OCI-LY7 (cell line): Measurements from ENCODE around the gene FRMD5. TPM values are rescaled to one million over a fixed set of nuclear protein-coding genes. Genes with fewer than 3 reads are reported as not detected.

ENCODE experiments used
- BruUV-seq: library from RNA; stranded (reverse); fragments of 400-500 nt; replicated peaks from 2 replicates; lab custom pipeline; 2021; lab: Mats Ljungman, UMichigan
- CTCF ChIA-PET: fragments of 300-600 bp; sonication (Branson Sonifier 250); formaldehyde crosslinking; loops from one replicate; lab custom pipeline; 2022; ENCODE audit warnings: antibody characterized with exemption; ENCODE audit not compliant: unreplicated experiment; lab: Charles Lee
- POLR2A ChIA-PET: fragments of 300-600 bp; sonication (Branson Sonifier 250); formaldehyde crosslinking; loops from one replicate; lab custom pipeline; 2022; ENCODE audit warnings: antibody characterized with exemption; lab: Charles Lee
- DNase-seq: peaks from one replicate; pipeline ENCODE4 v3.0.0-alpha.2; 2015; ENCODE audit warnings: low spot score
- H2AFZ ChIP-seq: fragments of 200-600 bp; sonication (generic), shearing (Covaris generic); 2 replicates; pipeline ENCODE4 v1.6.1; 2014; ENCODE audit warnings: mild to moderate bottlenecking, antibody characterized with exemption, low read length, moderate library complexity
- H3K27ac ChIP-seq: fragments of 200-600 bp; sonication (generic); 2 replicates; pipeline ENCODE4 v1.5.1; 2014; ENCODE audit warnings: mixed run types, low read depth, mild to moderate bottlenecking, moderate library complexity, low read length, inconsistent platforms; ENCODE audit not compliant: poor library complexity, severe bottlenecking
- H3K36me3 ChIP-seq: fragments of 200-600 bp; sonication (generic); 2 replicates; pipeline ENCODE4 v1.6.1; 2014; ENCODE audit warnings: mild to moderate bottlenecking, antibody characterized with exemption, low read length, moderate library complexity, mixed read lengths; ENCODE audit not compliant: insufficient read depth
- H3K4me1 ChIP-seq: fragments of 200-600 bp; sonication (generic); 2 replicates; pipeline ENCODE4 v1.5.1; 2014; ENCODE audit warnings: mild to moderate bottlenecking, low read length; ENCODE audit not compliant: insufficient read depth, poor library complexity, severe bottlenecking
- H3K4me2 ChIP-seq: fragments of 200-600 bp; sonication (generic); 2 replicates; pipeline ENCODE4 v1.6.1; 2014; ENCODE audit warnings: mild to moderate bottlenecking, low read length
- H3K4me3 ChIP-seq: fragments of 200-600 bp; sonication (generic); 2 replicates; pipeline ENCODE4 v1.5.1; 2014; ENCODE audit warnings: mild to moderate bottlenecking, low read depth, low read length; ENCODE audit not compliant: poor library complexity, severe bottlenecking
- H3K79me2 ChIP-seq: fragments of 200-600 bp; sonication (generic); 2 replicates; pipeline ENCODE4 v1.6.1; 2016; ENCODE audit warnings: low read depth, mild to moderate bottlenecking, low read length, moderate library complexity, mixed read lengths; ENCODE audit not compliant: insufficient read depth
- H3K9me2 ChIP-seq: fragments of 200-600 bp; sonication (generic); 2 replicates; pipeline ENCODE4 v1.6.1; 2016; ENCODE audit warnings: mild to moderate bottlenecking, low read length, mixed read lengths; ENCODE audit not compliant: insufficient read depth
- H3K9me3 ChIP-seq: fragments of 200-600 bp; sonication (generic); 2 replicates; pipeline ENCODE4 v1.6.1; 2014; ENCODE audit warnings: mild to moderate bottlenecking, mixed run types, low read length, mixed read lengths
- H4K20me1 ChIP-seq: fragments of 200-600 bp; sonication (generic); 2 replicates; pipeline ENCODE4 v1.6.1; 2014; ENCODE audit warnings: mild to moderate bottlenecking, antibody characterized with exemption, low read length, moderate library complexity, mixed read lengths; ENCODE audit not compliant: insufficient read depth
- CTCF ChIP-seq: fragments of 200-600 bp; sonication (generic); conservative IDR thresholded peaks from 2 replicates; pipeline ENCODE4 v1.5.1; 2014; ENCODE audit warnings: mild to moderate bottlenecking, antibody characterized with exemption, low read length, moderate library complexity, mixed read lengths
- EZH2phosphoT487 ChIP-seq: fragments of 200-600 bp; sonication (generic); IDR thresholded peaks from 2 replicates; pipeline ENCODE4 v1.6.1; 2018; ENCODE audit warnings: low read depth, borderline replicate concordance, mild to moderate bottlenecking, mixed run types, antibody characterized with exemption, low read length, moderate library complexity, mixed read lengths
- intact Hi-C: fragments of 100-400 bp; cut with micrococcal nuclease; formaldehyde crosslinking; loops from one replicate; pipeline ENCODE4 v1.10.0; 2022; ENCODE audit not compliant: unreplicated experiment
- total RNA-seq, 2 experiments: library from RNA; depleted of rRNA in 1 of 2; stranded (reverse); fragments of >200 nt in 1 of 2; shearing (Covaris generic) in 1 of 2; gene quantifications; 2 replicates each; pipeline ENCODE4 v1.2.3, GENCODE V29; 2014 to 2022

The FRMD5 gene
- total RNA-seq, 2 experiments from 2014 or later = not detected

- BruUV-seq = no TSS peak
- no peak overlapping the region for H3K4me3 ChIP-seq
- no peak overlapping the region for H2AFZ ChIP-seq
- intact Hi-C loops = no loop called here
- H3K9me3 ChIP-seq = no peaks in the 10 kb centered on the region
- no peaks in the 10 kb centered on the region for H4K20me1 ChIP-seq
- no peak overlapping the region for H3K4me2 ChIP-seq
- peaks cover 16% of the 10 kb centered on the region for H3K4me1 ChIP-seq
- no peaks in the 10 kb centered on the region for H3K9me2 ChIP-seq
- H3K79me2 ChIP-seq = no peaks in the 10 kb centered on the region
- H3K36me3 ChIP-seq = no peaks in the 10 kb centered on the region
- POLR2A ChIA-PET = interaction anchor here (1.0 kb wide), 1 partner anchor 42 kb away, joined by 3 read pairs; no protein-coding TSS in a partner anchor
- CTCF ChIA-PET = no interaction called here
- DNase-seq = peak; percentile 29
- no peak for TF ChIP-seq EZH2phosphoT487
- no peak overlapping the region for H3K27ac ChIP-seq
These were observed 220.2 kb downstream of the FRMD5 start for GRCh38 chr15:43974852-43975251.

GRCh38 chr15:43969802-43970375 is 225.2 kb downstream of the FRMD5 start:
- peaks cover 3% of the 10 kb centered on the region for H3K4me1 ChIP-seq
- intact Hi-C loops = no loop called here
- no peaks in the 10 kb centered on the region for H3K79me2 ChIP-seq
- H3K4me3 ChIP-seq = no peak overlapping the region
- H3K27ac ChIP-seq = no peak overlapping the region
- ChIA-PET CTCF (no interaction called here), POLR2A (no interaction called here)
- no peaks in the 10 kb centered on the region for H4K20me1 ChIP-seq
- BruUV-seq = no TSS peak
- no peaks in the 10 kb centered on the region for H3K36me3 ChIP-seq
- no peaks in the 10 kb centered on the region for H3K9me2 ChIP-seq
- H3K9me3 ChIP-seq = no peaks in the 10 kb centered on the region
- no peak for DNase-seq
- no peak overlapping the region for H2AFZ ChIP-seq
- no peak overlapping the region for H3K4me2 ChIP-seq
- TF ChIP-seq CTCF = no peak
- no peak for TF ChIP-seq EZH2phosphoT487

- Histone ChIP-seq H3K27ac (no peak overlapping the region), H3K4me2 (no peak overlapping the region), H3K79me2 (no peaks in the 10 kb centered on the region), H3K36me3 (no peaks in the 10 kb centered on the region), H4K20me1 (no peaks in the 10 kb centered on the region), H3K9me2 (no peaks in the 10 kb centered on the region), H2AFZ (no peak overlapping the region), H3K4me3 (no peak overlapping the region), H3K9me3 (no peaks in the 10 kb centered on the region), H3K4me1 (no peaks in the 10 kb centered on the region)
- BruUV-seq = no TSS peak
- ChIA-PET CTCF (no interaction called here), POLR2A (no interaction called here)
- DNase-seq = no peak
- intact Hi-C loops = no loop called here
- TF ChIP-seq CTCF (no peak), EZH2phosphoT487 (no peak)
These were observed 226.5 kb downstream of the FRMD5 start for GRCh38 chr15:43968551-43968950.
